NCI-H2081 treated with DMSO at 0.1 percent for 48 hours (cell line): Measurements from ENCODE around the gene DENND4B.
"Not testable (repeated sequence)": the region's sequence is repeated elsewhere in the genome, so short reads cannot be mapped to it uniquely, and the experiment has no call there.

Experiments used
- DNase-seq: peaks from one replicate; lab custom pipeline; 2025; lab: John Stamatoyannopoulos, UW

The DENND4B gene

DNA sequence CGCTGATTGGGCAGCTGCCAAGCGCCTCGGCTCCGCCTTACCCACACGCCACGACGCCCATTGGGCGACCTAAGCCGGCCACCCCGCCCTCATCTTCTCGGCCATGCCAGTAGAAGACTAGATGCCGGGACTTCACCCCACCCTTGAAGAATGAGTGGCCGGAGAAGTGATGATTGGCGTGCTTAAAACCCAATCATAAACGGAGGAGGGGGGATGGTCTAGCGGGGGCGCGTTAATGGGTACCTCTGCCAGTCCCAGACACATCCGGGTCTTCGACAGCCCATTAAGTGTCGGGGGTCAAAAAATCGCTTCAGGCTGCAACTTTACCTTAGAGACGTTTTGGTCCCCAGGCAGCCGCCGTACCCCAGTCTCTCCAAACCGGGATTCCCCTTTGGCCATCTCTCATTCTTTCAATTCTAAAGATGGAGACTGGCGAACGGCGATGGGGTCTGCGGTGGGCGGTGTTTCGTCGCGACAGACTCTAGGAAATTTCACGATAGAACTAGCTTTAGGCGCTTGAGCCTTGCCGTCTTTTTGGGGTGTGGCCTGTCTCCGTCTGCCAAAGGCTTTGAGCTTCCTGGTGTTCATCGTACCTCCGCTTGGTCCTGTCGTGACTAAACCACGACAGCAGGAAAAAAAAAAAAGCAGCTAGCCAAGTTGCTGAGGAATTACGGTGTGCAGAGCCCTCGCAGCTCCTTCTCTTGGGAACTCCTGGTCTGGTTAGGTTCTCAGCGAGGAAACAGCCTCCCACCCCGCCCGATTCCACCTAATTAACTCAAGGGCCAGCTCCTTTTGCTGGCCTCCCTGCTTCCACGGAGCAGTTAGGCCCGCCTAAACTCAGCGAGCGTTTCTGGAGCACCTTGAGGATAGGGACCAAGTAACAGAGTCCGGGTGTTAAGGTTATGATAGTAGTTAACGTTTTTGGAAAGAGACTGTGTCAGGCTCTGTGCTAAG is 23.3 kb downstream of the DENND4B start, which contains the start of gene GATAD2B:
Gene GATAD2B (minus strand): TSS at position 1 of the 954 bp plus-strand sequence. CDS start 94,625 bp downstream, outside the sequence.
- DNase-seq, result peak; percentile 100

GRCh38 chr1:153922076-153922971 is 24.2 kb downstream of the DENND4B start:
- DNase-seq, result no peak

GRCh38 chr1:153921803-153922075 is 24.8 kb downstream of the DENND4B start:
- DNase-seq, result no peak

DNA sequence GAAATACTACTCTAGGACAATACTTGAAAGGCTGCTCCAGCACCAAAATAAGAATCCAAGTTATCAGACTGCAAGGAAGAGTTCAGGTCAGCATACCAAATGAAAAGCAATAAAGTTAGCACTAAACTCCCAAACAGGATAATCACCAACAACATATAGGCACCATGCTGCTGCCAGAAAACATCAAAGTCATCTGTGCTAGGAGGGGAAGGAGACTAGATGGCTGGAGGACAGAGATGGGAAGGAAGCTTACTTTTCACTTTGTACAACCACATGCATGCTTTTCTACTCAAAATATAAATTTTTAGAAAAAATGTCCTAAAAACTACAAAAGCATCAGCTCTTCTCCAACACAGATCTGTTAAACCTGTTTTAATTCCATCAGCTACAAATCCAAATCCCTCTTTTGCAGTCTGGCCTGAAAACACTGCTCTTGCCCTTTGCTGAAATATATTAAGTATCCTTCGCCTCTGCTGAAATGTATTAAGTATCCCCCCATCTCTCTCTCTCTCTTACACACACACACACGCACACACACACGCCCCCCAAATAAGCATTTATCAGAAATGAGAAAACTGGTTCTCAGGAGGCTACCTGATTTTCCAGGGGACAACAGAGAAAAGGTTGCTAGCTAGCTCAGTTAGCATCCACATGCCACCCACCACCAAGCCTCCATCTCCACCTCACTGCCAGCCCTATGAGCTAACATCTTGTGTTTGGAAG is 25.3 kb downstream of the DENND4B start:
- no peak for DNase-seq

DNA sequence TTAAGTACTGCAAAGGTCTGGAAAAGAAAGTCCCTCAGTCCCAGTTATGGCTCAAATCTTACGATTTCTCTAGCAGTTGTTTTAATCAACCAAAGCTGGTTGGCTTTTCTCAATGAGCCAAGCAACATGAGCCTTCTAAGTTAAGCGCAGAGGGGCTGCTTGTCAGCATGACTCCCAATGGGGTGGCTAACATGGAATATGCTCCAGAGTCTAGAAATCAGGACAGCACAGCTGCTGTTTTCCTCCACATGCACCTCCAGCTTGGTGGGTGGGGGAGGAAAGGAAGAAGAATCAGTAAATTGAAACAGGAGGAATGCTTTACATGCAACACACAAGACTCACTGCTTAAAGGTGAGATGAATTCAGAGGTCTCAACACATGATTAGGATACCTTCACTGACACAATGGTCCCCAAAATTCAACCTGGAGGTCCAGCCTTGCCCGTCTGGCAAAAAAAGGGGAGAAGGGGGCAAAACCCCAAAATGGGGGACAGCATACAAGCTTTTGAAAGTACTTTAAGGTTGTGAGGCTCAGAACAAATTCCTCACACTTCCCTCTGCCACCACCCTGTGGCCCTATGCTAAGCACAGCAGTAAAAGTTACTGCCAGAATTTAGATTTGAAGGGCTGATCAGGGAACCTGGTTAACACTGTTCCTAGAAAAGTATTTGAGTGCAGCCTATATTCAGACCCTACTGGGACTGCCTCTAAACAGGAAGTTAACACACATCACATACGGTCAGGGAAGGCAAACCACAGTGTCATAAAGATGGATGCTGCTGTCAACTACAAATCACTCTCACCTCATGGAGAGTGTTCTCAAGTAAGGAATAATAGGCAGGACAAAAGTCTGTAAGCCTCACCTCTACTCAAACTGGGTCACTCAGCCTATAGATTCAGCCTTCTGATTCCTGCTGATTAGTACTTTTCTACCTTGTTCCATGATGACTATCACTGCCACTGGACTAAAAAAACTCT is 26.4 kb downstream of the DENND4B start:
- no peak for DNase-seq

- no peak for DNase-seq
These were observed 30.2 kb downstream of the DENND4B start for GRCh38 chr1:153916297-153916696.

GRCh38 chr1:153912349-153912748 is 34.2 kb downstream of the DENND4B start:
- DNase-seq, result no peak

- DNase-seq, result not testable (repeated sequence)
These were observed 36.0 kb downstream of the DENND4B start for GRCh38 chr1:153910560-153910959.

- DNase-seq, result no peak
These were observed 38.4 kb downstream of the DENND4B start for GRCh38 chr1:153908071-153908470.

DNA sequence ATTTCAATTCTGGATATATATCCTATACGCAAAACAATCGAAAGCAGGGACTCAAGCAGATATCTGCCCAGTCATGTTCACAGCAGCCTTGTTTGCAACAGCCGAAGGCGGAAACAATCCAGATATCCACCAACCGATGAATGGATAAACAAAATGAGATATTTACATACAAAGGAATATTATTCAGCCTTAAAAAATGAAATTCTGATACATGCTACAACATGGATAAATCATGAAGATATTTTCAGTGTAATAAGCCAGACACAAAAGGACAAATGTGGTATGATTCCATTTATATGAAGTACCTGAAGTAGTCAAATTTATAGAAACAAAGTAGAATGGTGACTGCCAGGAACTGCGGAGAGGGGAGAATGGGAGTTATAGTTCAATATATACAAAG is 39.4 kb downstream of the DENND4B start:
- no peak for DNase-seq

GRCh38 chr1:153906396-153906795 is 40.1 kb downstream of the DENND4B start:
- DNase-seq, result no peak

DNA sequence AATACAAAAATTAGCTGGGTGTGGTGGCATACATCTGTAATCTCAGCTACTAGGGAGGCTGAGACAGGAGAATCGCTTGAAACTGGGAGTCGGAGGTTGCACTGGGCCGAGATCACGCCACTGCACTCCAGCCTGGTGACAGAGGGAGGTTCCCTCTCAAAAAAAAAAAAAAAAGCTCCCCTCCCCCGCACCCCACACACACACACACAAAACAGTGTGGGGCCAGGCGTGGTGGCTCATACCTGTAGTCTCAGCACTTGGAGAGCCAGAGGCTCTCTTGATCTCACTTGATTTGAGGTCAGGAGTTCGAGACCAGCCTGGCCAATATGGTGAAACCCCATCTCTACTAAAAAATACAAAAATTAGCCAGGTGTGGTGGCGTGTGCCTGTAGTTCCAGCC is 40.6 kb downstream of the DENND4B start:
- DNase-seq, result not testable (repeated sequence)

- DNase-seq, result no peak
These were observed 42.6 kb downstream of the DENND4B start for GRCh38 chr1:153903841-153904455.

DNA sequence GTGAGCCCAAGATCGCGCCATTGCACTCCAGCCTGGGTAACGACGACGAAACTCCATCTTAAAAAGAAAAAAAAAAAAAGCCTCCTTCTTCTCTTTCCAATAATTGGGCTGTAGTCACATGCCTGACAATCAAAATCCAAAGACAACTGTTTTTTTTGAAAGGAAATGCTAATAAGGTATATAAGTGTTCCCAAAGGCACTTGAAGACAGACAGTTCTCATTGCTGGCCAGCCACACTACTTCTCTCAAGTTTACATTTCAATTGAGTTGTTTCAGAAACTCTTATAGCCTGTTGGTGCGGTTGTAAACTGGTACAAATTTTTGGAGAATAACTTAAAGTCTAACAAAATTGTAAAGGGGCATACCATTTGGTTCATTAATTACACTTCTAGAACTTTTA is 47.0 kb downstream of the DENND4B start:
- DNase-seq, result no peak

- not testable (repeated sequence) for DNase-seq
These were observed 50.7 kb downstream of the DENND4B start for GRCh38 chr1:153895866-153896265.

GRCh38 chr1:153891042-153891441 is 55.5 kb downstream of the DENND4B start:
- DNase-seq, result not testable (repeated sequence)

GRCh38 chr1:153888533-153888932 is 58.0 kb downstream of the DENND4B start:
- DNase-seq, result no peak

DNA sequence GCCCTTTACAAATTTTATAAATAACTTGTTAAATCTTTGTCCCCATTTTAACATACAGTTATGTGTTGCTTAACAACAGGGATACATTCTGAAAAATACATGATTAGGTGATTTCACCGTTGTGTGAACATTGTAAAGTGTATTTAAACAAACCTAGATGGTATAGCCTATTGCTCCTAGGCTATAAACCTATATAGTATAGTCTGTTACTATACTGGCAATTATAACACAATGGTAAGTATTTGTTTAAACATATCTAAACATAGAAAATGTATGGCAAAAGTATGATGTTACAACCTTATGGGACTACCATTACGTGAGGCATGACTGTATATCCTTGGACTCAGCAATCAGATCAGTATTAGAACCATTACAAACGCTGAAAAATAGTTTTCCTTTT is 60.4 kb downstream of the DENND4B start:
- no peak for DNase-seq

DNA sequence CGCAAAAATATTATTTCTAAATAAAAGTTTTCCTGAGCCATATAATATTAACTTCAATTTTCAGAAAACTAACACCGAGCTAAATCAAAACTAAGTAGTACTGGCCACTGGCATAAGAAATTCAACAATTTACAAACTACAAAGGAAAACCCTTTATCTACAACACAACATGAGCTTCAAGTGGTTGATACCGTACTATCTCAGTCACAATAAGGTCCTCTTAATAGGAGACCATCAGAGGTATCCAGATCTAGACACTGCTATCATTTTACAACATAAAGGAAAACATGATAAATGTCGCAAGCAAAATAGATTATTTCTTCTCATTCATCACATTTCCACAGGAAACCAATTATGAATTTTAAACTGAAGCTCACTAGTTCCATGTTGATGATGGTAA is 63.3 kb downstream of the DENND4B start:
- DNase-seq, result no peak

- DNase-seq, result no peak
These were observed 64.1 kb downstream of the DENND4B start for GRCh38 chr1:153882296-153882912.
